Hepatic stellate cell (primary cell): Measurements from ENCODE around the gene CTSZ.
A peak's percentile ranks its signal among the peaks of the same experiment; 100 is the strongest.
"Not testable (repeated sequence)": the region's sequence is repeated elsewhere in the genome, so short reads cannot be mapped to it uniquely, and the experiment has no call there.

Source experiments
- DNase-seq: peaks from one replicate; pipeline ENCODE4 v3.0.0; 2011; ENCODE audit warnings: low spot score

Gene CTSZ

DNA sequence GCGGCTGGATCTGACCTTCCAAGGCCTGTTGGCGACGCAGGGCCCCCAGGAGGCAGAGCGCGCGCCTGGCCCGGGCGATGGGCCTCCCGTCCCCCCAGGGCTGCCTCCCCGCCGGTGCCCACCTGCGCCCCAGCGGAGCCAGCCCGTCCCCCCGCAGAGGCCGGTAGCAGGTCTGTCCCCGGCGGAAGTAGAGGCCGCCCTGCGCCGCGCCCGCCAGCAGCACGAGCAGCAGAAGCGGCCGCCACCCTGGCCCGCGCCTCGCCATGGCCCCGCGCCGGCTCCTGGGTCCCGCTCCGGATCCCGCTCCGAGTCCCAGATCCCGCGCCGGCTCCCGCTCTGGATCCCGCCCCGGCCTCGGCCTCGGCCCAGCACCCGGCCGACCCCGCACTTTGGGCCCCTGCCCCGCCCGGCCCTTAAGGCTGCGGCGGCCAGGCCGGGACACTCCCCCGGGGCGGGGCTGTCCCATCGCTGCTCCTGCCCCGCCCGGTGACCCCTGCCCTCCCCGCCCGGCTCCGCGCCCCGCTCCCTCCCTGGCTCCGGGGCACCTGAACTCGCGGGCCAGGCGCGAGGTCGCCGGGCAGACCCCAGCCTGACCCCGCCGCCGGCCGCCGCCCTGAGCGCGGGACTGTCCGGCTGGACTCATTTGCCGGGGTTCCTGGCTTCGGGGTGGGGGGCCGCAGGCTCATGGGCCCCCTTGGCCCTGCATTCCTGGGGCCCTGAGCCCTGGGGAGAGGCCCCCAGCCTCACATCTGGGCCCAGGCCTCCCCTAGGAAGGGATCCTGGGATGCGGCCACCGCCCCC lies at the start of gene CTSZ:
TSS of gene CTSZ (minus strand) at position 391 of the 801 bp plus-strand sequence. CDS start at position 265, 126 bp downstream.
- peak; percentile 80 for DNase-seq

DNA sequence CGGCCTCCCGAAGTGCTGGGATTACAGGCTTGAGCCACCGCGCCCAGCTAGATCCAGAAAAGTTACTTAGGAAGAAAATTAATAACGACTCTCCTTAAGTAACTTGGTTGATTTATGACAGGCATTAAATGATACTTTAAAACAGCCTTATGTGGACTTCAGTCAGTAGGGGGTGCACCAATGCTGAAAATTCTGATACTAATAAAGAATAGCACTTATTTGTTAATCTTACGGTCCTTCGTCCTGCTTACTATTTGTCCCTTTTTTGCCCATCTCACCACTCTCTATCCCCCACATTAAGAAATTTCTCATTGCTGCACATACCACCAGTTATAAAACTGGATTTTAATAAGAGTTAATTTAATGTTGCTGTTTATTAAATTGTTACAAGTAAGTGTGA lies 48.2 kb upstream of the CTSZ start:
- no peak for DNase-seq

DNA sequence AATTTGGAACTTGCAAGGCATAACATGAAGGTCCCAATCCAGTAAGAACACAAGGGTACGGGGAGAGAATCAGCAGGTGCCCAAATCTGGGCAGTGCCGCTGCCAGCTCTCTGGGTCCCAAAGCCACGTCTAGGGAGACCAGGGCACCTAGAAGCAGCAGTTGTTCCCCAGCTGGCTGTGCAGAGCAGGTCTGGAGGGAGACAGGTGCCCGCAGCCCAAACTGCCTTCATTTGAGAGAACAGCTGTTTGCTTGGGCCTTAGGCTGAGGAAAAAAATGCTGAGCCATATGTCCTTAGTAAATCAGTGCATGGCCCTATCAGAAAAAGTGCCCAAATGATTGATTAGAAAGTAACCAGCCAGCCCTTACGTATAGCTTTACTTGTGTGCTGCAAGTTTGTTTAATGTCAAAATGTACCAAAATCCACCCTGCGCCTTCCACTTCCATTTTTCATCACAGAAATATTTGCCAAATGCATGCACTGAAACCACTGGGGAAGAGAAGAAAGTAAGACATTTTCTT lies 44.7 kb upstream of the CTSZ start:
- no peak for DNase-seq

DNA sequence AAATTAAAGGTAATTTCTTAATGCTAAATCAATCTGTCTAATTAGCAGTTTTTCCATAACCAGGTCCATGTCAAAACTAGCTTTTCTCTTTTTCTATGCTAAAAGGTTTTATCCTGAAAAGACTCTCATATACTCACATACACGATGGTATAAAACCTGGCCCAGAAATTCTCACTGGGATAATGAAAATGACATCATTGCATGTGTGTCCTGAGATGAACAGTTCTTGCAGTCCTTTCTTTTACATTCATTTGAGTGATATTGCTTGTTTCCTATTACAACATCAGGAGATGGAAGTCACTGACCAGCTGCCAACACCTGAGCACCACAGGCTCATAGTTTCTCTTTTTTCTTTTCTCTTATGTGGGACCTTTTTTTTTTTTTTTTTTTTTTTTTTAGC lies 43.4 kb upstream of the CTSZ start:
- no peak for DNase-seq

DNA sequence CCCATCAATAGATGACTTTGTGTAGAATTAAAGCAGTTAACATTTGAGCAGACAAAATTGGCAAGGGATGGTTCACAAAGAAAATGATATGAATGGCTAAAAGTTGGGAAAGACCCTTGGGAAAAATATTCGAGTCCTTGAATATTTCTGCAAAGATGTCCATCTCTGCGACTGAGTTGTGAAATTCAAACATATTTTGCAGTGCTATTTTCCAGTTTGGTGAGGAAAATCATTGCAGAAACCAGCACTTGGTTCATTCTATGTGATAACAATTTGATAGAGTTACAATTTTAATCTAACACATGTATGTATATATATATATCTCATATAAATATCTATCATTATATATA lies 41.6 kb upstream of the CTSZ start:
- DNase-seq, result no peak

DNA sequence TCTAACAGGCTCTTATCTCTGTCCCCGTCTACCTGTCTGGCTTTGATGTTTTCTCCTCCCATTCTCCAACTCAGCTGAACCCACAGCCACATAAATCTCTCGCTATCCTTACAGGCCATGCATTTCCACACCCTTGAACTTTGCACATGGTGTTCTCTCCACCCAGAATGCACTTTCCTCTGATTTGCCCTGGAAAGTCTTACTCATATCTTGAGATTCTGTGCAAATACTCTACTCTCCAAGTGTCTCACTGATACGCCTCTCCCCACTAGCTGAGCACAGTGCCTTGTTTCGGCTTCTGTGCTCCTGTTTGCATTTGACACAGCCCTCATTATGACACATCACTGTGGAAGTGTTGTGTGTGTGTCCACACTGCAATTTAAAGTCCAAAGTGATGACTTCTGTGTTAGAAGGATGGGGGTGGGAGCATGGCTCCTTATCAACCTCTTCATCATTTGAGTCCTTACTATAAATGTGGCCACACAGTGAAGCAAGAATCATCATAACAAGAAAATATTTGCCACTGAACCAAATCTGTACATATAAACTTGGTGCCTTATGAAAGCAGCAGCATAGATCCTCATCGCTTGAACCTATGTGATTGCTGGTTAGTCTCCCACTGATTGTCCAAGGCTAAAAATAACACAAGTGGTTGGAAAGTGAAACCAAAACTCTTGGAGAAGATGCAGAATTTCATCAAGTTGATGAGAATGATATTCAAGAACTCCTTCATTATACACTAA lies 41.1 kb upstream of the CTSZ start:
- no peak for DNase-seq

DNA sequence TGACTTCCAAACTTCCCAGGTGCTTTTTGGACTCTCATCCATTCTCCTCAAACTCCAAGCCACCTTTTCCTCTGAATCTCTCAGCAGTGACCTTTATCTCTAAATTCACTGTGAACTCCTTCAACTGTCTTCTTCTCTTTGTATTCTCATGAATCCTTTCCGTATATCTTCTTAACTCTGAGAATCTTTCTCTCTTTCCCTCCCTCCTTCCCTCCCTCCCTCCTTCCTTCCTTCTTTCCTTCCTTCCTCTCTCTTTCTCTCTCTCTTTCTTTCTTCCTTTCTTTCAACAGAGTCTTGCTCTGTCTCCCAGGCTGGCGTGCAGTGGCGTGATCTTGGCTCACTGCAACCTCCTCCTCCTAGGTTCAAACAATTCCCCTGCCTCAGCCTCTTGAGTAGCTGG lies 39.8 kb upstream of the CTSZ start:
- no peak for DNase-seq

DNA sequence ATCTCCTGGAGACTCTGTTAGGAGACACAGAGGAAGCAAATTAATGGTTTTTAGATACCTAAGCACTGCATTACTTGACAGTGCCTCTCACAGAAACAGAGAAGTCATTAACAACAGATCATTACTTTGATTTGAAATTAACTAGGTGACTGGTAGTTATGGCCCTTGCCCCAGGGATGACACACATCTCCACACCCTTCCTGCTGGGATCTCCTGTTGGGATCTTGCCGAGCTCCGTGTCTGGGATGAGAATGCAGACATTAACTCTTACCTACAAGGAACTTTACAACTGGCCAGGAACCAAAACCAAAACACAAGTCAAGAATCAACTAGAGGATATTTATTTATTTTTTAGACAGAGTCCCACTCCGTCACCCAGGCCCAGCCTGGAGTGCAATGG lies 37.7 kb upstream of the CTSZ start:
- DNase-seq, result no peak

DNA sequence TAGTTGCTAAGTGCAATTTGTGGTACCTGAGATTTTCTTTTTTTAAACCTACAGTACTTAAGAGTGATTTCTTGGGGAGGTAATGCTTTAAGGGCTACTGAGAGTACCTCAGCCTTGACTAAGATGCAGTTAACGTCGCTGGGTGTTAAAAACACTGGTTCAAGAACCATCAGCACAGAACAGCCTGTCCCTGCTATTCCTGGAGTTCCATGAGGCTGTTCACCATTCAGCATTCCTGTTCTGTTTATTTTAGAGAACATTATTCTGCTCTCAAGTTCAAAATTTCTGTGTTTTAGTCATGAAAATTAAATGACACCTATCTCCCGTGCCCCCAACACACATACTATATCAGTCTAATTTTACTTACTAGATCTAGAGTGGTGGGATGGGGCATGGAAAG lies 37.2 kb upstream of the CTSZ start:
- DNase-seq, result no peak

DNA sequence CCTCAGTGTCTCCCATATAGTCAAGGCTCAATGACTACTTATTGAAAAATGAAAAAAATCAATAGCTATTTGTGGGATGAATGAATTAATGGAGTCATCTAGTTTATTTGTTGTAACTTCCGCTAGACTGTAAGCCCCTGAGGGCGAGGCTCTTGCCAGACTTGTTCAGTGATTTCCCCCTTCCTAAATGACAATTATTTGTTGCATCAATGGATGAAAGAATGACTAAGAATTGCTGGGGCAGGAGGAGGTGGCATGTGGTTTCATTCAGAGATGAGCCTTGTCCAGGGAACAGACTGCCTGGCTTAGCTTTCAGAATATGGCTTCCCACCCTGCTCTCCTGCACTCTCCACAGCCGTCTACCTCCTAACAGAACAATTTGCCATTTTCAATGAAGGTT lies 36.6 kb upstream of the CTSZ start:
- DNase-seq, result no peak

DNA sequence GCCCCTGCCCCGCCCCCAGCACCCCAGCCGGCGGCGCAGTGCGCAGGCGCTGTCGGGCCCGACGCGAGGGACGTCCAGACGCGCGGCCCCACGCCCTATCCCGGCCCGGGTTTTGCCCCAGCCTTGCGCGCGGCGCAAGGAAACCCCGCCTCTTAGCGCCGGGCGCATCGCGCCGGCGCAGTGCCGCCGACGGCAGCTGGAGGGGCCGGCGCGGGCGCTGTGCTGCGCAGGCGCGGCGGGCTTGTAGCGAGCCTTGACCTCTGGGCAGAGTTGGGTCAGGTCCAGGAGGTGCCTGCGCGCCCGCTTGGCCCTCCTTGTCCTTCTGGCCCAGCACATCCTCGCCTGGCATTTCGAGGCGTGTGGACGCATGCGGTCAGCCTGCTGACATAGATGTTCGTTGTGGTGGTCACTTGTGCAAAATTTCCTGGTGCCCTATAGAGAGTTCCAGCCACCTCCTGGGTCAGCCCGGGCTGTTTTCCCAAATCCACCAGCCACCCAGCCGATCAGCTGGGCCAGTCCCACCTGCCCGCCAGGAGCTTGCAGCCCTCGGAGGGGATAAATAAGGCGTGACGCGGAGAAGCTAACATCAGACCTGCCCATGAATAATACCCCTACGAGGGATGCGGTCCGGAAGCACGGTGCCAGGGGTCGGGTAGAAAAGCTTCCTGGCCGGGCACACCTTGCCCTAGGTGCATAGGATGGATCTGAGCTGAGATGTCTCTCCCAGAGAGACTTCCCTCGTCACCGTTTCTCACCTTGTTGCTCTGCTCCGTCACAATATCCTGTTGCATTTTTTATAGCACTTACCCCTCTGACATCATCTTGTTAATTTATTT lies 36.0 kb upstream of the CTSZ start:
- DNase-seq, result peak; percentile 96

DNA sequence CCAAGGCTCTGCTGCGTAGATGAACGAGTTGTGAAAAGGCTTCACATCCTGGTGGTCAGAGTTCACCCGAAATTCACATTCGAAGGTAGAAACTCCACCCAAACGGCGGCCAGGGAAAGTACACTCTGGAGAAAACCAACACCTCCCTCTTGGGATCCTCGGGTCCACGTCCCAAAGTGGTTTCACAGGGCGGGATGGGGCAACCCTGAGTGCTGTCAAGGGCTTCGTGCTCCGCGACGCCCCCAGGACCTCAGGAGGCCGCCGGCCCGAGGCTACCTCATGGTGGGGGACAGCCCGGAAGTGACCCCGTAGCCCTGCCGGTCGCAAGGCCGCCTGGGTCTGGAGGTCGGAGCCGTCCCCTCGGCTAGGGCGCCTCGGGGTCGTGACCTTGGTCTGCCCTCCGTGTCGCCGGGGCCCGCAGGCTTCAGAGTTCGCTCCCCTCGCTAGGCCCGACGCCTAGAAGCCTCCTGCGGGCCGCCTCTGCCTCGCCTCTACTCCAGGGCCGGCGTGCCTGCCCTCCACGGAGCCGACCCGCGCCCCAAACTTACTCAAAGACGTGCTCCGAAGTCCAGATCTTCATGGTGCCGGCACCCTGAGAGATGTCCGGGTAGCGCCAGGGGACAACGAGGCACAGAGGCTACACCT lies 35.2 kb upstream of the CTSZ start, which contains the start of gene PRELID3B:
TSS of gene PRELID3B (minus strand) at position 636 of the 645 bp plus-strand sequence. CDS start at position 580, 56 bp downstream.
- peak; percentile 44 for DNase-seq

DNA sequence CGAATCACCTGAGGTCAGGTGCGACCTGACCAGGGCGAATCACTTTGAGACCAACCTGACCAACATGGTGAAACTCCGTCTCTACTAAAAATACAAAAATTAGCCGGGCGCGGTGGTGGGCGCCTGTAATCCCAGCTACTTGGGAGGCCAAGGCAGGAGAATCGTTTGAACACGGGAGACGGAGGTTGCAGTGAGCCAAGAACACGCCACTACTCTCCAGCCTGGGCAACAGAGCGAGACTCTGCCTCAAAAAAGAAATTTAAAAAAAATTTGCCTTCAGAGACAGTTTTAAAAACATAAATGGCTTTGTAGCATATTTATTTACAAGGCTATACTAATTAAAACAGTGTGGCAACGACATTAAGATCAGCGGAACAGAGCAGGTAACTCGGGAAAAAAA lies 34.4 kb upstream of the CTSZ start:
- not testable (repeated sequence) for DNase-seq

DNA sequence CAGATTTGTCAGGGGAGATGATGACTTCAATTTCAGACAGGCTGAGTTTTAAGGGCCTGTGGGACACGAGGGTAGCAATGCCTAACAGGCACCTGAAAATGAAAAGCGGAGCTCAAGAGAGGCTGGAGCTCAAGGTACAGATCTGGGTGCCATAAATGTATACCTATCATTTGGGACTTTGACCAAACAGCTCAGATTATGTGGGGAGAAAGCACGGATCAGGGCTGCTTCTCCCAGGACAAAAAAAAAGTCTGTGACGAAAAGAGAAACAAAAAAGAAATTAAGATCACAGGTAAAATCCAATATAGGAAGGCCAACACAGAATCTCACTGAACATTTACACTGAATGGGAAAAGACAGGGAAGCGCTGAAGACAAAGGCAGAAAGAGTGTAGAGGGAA lies 33.6 kb upstream of the CTSZ start:
- no peak for DNase-seq

DNA sequence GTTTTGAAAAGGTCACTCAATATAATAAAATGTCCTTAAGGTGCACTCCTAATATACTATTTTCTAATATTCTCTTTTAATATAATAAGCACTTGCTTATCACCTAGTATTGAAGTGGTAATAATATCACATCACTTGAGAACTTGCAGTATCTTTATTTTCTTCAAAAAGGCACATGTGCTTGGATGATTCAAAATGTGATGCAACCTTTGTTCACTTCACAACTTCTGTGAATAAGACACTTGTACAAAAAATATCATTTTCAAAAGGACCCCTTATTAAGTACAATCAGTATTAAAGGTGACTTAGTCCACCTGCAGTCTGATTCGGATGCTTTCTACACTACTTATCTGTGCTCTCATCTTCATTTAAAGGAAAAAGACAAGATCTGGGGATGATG lies 32.2 kb upstream of the CTSZ start:
- DNase-seq, result no peak

DNA sequence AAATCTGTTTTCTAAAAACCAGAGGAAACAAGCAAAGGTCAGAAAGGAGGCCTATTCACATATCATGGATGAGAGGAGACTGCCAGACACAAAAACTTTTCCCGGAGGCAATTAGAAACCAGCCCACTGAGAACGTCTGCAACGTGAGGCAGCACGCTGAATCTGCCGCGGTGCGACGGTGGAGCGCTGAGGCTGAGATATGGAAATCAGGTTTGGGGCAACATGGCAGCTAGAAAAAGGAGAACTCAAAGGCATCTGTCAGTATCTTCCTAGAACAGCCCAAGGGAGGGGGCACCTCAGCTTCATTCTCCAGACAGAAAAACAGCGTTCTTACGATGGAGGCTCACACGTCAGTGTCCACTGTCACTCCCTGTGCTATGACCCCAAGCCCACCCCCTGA lies 30.3 kb upstream of the CTSZ start:
- DNase-seq, result no peak

DNA sequence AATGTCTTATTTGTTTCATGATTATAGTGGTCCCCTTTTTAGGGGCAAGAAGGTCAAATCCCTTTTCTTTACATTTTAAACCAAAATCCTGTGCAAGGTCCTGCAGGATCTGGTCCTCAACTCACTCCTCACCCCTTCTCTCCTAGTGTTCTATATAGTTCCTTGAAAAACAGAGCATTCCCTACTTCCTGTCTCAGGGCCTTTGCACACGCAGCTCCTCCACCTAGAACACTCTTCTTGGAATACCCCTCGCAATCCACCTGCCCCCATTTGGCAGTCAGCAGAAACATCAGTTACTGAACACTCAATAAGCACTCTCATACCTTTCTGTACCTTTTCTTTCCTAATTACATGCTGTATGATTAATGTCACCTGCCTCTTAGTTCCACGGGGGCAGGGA lies 28.3 kb upstream of the CTSZ start:
- no peak for DNase-seq

DNA sequence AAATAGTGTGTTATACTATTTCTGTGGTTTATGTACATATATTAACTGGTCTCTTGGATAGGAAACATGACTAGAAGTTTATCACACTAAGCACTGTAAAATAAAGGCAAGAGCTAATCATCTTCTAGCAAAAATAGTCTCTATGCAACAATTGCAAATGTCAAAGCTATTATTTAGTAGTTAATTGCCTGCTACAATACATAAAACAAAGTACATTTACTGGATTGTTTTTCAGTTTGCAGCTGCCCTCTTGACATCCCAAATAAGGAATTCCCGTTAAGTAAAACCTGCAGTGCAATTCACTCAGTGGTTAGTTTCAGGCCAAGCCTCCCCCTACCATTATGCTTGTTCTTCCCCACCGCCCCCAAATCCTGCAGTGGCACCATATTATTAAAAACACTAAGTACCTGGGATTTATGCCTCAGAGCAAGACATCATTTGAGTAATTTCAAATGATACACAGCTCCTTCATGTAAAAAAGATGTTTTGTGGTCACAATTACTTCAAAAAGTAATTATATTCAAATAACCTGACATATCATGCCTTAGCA lies 26.6 kb upstream of the CTSZ start:
- DNase-seq, result no peak

DNA sequence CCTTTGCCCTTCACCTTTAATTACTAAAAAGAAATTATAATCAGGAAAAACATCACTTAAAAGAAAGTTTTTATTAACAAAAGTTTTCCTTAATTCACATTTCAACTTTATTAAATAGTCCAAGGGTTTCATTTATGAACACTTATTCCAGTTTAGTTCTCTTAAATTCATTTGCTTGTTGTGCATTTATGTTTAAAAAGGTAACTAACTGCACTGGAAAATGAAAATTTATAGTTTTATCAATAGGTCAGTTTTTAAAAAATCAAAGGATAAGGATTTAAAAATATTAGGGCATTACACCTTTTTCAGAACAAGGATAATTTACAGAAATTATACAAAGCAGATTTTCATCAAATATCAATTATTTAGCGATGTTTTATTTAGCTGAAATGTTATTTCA lies 26.0 kb upstream of the CTSZ start:
- no peak for DNase-seq

DNA sequence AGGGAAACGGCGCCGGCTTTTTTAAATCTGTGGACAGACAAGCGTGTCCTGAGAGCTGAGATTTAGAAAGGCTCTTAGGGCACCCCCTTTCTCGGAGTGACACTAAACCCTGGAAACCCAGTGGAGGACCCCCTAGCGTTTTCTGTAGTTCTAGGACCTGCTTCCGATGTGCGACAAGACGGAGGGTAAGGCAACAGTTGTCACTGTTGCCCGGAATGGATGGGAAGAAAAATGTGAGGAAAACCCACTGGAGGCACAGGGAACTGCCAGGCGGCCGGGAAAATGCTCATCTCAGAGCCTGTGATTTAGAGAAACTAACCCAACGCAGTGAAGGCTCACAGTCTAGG lies 25.6 kb upstream of the CTSZ start:
- DNase-seq, result peak; percentile 53

DNA sequence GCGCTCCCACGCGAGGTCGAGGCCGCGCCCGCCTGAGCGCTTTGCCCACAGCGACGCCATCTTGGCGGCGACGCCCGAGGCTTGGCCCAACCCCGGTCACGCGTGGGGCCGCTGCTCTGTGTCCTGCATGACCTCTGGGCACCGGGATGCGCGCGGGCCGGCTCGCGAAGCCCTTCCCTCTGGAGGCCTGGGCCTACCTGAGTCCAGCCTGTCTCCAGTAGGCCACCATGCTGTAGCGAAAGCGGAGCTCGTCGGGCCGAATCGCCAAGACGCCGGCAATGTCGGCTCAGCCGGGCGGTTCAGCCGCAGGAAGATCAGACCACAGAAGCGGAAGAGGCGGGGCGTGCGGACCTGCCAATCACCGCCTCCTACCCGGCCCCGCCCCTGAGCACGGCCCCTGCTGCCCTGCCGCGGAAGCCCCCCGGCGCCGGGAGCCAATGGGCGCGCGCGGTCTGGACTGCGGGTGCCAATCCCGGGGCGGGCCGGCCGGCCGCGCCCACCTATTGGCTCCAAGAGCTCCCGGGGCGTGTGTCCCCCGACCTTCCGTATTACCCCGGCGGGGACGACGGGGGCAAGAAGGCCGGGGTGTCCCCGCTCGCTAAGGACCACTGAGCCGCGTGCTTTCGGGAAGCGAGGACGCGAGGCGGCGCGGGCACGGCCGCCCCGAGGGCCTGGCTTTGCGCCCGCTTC lies 25.1 kb upstream of the CTSZ start, which contains the start of gene ATP5F1E:
TSS of gene ATP5F1E (minus strand) at position 313 of the 690 bp plus-strand sequence. CDS start at position 229, 84 bp downstream.
- DNase-seq, result peak; percentile 95
